Kidney epithelial cell (primary cell): ENCODE results near the gene USH1G. TPM values are rescaled to one million over a fixed set of nuclear protein-coding genes. Genes with fewer than 3 reads are reported as not detected.

Source experiments
- DNase-seq: peaks from one replicate; pipeline ENCODE4 v3.0.0-alpha.2; 2010; ENCODE audit warnings: low read depth
- H3K27me3 ChIP-seq: 2 replicates; pipeline ENCODE4 v1.6.0; 2011; ENCODE audit warnings: low read length; ENCODE audit not compliant: control insufficient read depth, insufficient read depth
- H3K36me3 ChIP-seq: 2 replicates; pipeline ENCODE4 v1.5.1; 2011; ENCODE audit warnings: low read length; ENCODE audit not compliant: control insufficient read depth, insufficient read depth
- H3K4me3 ChIP-seq: 2 replicates; pipeline ENCODE4 v1.5.1; 2011; ENCODE audit warnings: low read depth, mild to moderate bottlenecking, control low read depth, low read length
- CTCF ChIP-seq: IDR thresholded peaks from 2 replicates; pipeline ENCODE4 v1.5.1; 2011; ENCODE audit warnings: mild to moderate bottlenecking, moderate library complexity, low read length, control low read depth, inconsistent platforms; ENCODE audit not compliant: insufficient read depth, poor library complexity, severe bottlenecking
- total RNA-seq: library from RNA; depleted of rRNA; stranded (reverse); fragments of >200 nt; gene quantifications from 2 replicates; pipeline ENCODE4 v1.2.3, GENCODE V29; 2015

USH1G gene
- total RNA-seq, 1 donor from 2014 or later: not detected

- no peak for TF ChIP-seq CTCF
- H3K27me3 ChIP-seq: peaks cover 29% of the 10 kb centered on the region
- no peak for DNase-seq
These were observed 28.0 kb upstream of the USH1G start for GRCh38 chr17:74951065-74951464.

GRCh38 chr17:74950207-74950606, 27.2 kb upstream of the USH1G start:
- H3K4me3 ChIP-seq: no peak overlapping the region
- no peak for TF ChIP-seq CTCF
- DNase-seq: no peak

More at GRCh38 chr17:74951065-74951464, 28.0 kb upstream of the USH1G start:
- Histone ChIP-seq H3K36me3 (no peaks in the 10 kb centered on the region), H3K4me3 (no peak overlapping the region)

GRCh38 chr17:74949455-74950115, 26.5 kb upstream of the USH1G start:
- TF ChIP-seq CTCF: no peak

More at GRCh38 chr17:74950207-74950606, 27.2 kb upstream of the USH1G start:
- Histone ChIP-seq H3K36me3 (no peaks in the 10 kb centered on the region), H3K27me3 (peaks cover 29% of the 10 kb centered on the region)

GRCh38 chr17:74947041-74947754, 24.1 kb upstream of the USH1G start:
- DNase-seq: no peak
- Histone ChIP-seq H3K27me3 (peaks cover 32% of the 10 kb centered on the region), H3K4me3 (no peak overlapping the region), H3K36me3 (no peaks in the 10 kb centered on the region)
- no peak for TF ChIP-seq CTCF

More at GRCh38 chr17:74949455-74950115, 26.5 kb upstream of the USH1G start:
- Histone ChIP-seq H3K36me3 (no peaks in the 10 kb centered on the region), H3K4me3 (no peak overlapping the region), H3K27me3 (peaks cover 29% of the 10 kb centered on the region)
- DNase-seq: no peak

GRCh38 chr17:74946641-74947040, 23.6 kb upstream of the USH1G start:
- H3K27me3 ChIP-seq: peaks cover 36% of the 10 kb centered on the region
- no peak for TF ChIP-seq CTCF

More at GRCh38 chr17:74946641-74947040, 23.6 kb upstream of the USH1G start:
- Histone ChIP-seq H3K36me3 (no peaks in the 10 kb centered on the region), H3K4me3 (no peak overlapping the region)
- no peak for DNase-seq
